Measurements from ENCODE around the gene FUBP1.

GRCh38 chr1:77929806-77930205 is 49.1 kb downstream of the FUBP1 start:
- TF ChIP-seq CTCF (conservative IDR thresholded peaks at IDR 0.05; ENCODE audit: low read length): no peak
- no peak for TF ChIP-seq EZH2phosphoT487 (IDR thresholded peaks at IDR 0.05; ENCODE audit: borderline replicate concordance, low read depth, low read length)

Measured in OCI-LY7 (cell line).